Putamen (tissue), 1 donor: ENCODE results near the gene CTR9.

ENCODE experiments used
- DNase-seq: peaks from one replicate; pipeline ENCODE4 v3.0.0-alpha.2; 2016; ENCODE audit warnings: low spot score

CTR9 gene

DNA sequence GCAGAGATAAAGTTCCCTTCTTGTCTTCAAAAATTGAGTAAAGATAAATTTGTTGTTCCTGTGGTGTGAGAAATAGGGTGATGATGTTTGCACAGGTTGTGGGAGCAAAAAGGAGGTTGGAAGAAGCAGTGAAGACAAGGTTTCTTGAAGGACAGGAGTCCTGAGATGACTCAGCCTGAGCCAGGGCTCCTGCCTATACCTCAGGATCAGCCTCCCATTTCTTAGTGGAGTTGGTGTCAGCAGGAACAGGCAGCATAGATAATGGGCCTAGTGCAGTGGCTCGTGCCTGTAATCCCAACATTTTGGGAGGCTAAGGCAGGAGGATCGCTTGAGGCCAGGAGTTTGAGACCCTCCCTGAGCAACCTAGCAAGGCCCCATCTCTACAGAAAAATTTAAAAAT lies 29.0 kb downstream of the CTR9 start:
- no peak for DNase-seq

DNA sequence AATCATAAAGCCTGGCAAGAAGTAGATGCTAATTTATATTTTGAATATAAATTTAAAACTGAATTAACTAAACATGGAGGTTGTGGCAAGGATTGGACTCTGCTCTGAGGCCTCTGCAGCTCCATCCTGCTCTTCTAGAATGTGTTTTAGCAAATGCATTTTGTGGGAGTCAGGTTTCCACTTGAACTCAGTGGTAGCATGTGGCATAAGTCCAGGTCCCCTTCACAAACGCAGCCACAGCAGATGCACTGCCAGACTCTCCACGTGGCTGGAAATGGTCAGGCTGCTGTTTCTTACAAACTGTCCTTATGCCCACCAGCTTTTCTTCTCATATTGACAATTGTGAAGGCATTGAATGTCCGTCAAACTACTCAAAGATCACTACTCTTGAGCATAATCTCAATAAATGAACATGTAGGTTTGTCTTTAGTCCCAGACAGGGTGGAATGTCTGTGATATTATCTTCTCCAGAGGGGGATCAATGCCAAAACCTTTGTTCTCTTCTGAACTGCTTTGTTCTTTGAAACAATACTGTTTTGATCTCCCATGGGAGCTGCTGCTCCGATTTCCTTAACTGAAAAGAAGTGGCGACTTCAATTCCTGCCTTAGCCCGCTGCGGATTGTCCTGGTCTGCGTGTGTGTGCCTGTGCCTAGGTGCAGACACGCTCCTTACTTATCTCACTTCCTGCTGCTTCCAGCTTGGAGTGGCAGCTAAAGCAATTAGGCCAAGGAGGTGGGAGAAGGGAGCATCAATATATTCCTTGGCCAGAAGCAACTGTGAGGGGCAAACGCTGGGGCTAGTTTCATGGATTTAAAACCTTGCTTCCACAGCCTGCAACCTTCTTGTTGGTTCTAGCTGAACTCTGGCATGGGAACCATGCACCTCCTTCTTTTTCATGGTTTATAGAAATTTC lies 33.4 kb downstream of the CTR9 start:
- no peak for DNase-seq

DNA sequence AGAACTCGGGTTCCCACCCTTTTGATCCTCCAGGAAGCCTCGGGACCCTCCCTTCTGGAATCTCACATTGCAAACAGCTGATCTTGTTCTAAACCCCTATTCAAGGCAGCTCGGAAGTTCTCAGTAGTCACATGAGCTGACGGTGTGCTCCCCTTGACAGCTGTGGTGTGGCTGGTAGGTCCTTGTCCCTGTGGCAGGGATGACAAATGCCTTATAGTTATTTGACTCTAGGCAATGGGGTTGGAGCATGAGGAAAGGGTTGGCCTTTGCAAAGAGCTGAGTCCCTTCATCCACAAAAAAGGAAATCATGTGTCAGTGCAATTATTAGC lies 34.1 kb downstream of the CTR9 start:
- no peak for DNase-seq

DNA sequence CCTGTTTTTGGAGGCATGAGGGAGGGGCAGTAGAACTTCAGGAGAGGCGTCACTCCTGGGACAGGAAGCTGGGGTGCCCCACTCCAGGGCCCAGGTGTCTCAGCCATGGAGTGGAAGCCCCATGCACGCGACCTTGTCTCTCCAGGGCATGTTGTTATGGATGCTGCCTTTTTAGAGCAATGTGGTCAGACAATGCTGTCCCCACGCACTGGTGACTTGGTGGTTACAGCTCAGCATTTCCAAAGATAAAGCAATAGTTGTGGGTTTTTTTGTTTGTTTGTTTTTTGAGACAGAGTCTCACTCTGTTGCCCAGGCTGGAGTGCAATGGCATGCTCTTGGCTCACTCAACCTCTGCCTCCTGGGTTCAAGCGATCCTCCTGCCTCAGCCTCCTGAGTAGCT lies 35.4 kb downstream of the CTR9 start:
- no peak for DNase-seq

DNA sequence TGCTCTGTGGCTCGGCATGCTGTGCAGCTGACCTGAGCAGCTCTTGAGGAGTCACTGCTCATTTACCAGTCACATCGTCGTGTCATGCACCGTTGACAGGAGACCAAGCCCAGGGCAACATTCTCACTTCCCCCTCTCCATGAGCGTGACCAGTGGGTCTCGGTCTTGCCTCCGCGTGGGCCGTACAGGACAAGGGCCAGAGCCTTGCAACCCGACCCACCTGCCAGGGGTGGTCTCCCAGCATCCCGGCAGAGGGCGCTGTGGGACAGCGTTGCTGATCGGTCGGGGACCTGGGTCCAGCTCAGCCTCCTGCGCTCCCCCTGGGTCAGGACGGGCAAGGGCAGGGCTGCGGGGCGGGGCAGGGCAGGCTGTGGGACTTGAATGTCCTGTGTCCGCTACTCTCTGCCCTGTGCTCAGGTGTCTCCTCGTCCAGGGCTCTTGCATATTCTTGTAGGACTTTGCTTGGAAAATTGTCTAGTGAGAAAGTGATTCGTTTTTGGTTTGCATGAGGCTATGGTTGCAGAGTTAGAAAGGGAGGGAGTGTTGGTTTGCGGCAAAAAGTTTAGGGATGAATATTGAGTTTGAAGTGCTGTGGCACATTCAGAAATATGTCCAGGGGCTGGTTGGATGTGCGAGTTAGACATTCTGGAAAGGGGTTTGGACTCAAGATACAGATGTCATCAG lies 41.5 kb downstream of the CTR9 start:
- peak; percentile 42 for DNase-seq

DNA sequence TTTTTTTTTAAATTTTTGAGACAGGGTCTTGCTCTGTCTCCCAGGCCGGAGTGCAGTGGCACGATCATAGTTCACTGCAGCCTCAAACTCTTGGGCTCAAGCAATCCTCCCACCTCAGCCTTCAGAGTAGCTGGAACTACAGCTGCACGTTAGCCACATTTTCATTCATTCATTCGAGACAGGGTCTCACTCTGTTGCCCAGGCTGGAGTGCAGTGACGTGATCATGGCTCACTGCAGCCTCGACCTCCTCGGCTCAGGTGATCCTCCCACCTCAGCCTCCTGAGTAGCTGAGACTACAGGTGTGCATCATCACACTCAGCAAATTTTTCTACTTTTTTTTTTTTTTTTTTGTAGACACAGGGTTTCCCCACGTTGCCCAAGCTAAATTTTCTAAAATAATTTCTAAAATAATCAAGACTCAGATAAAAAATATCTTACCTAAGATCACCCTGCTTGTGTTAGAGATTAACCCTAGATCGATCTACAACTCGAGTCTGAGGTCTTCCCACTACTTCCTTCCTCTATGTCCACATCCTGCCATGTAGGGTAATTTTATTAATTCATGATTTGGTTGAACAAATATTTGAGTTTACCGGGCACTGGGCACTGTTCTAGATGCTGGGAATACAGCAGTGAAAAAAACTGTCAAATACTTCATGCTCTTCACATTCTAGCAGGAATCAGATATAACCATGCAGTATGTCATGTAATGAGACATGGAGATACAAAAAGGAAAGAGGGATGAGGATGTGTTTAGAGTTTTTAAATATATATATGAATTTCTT lies 42.6 kb downstream of the CTR9 start:
- no peak for DNase-seq

DNA sequence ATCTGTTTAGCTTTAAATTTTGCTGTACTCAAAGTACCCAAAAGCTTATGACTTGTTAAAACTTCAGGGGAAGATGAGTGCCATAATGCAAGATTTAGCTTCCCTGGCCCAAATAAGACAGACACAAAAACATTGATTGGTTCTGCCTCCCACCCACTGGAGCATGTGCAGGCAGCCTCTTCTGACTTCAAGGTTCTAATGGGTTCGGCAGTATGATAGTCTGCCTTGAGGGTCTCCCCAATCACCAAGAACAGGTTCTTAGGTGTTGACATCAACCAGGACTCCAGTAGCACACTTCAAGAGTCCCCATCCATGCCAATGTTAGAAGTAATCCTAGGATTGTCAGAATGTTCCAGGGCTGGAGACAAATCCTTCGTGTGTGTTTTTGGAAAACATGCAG lies 45.1 kb downstream of the CTR9 start:
- no peak for DNase-seq

DNA sequence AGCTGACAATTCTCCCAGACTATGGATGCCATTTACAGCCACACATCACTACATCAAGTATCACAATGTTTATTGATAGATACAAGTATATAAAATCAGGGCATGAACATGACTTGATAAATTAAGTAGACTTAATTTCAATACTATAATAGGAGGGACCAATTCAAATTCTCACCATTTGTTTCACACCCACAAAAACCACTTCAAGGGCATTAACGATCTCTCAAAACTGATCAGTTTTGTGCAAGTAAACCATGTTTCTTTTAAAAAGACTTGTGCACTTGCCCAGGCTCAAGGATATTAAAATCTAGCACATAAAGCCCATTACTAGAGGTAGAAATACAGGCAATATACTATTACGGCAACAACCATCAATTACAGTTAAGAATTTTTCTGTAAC lies 46.0 kb downstream of the CTR9 start:
- DNase-seq, result no peak

DNA sequence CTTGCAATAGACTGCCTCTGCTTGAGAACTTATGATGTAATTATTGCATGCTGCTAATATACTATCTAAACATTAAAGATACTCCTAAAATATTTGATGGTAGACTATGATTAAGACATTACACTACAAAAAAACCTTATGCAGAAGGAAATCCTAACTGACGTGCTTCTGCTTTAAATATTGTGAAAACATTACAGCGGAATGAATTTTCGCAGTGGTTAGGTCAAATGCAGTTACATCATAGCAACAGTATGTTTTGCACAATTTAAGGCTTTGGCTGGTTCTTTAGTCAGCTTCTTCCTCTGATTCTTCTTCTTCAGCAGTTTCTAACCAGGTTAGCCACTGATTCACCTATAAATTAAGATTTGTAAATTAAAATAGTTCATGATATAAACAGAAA lies 46.5 kb downstream of the CTR9 start:
- DNase-seq, result no peak

DNA sequence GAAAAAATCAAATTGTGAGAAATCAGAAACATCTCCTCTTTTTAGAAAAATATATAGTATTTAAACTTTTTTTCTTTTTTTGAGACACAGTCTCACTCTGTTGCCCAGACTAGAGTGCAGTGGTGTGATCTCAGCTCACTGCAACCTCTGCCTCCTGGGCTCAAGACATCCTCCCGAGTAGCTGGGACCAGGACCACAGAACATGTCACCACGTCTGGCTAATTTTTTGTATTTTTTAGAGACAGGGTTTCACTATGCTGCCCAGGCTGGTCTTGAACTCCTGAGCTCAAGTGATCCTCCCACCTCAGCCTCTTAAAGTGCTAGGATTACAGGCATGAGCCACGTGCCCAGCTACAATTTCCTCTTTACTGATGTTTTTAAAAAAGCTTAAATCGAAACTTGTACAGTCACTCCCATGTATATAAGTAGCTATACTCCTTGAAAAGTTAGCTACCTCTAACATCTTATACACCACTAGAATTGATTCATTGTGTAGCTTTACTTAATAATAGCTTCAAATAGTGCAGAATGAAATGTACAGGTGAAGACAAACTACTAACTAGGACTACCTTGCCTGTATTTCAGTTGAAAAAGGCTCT lies 47.4 kb downstream of the CTR9 start:
- DNase-seq, result no peak

DNA sequence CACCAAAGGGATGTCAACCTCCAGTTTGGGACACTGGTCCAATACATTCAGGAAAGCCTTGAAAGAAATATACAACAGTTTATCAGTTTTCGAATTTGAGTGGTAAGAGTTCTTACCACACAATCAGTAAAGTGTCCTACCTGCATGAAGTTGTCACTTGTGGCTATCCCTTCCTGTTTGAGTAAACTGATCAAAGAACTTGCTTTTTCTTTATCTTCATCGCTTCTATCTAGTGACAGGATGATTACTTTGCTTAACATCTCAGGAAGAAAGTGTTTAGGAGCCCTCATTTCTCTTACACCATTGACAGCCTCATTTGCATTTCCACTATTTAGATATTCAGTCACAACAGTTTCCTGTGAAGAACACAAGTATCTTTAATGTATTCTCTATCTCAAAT lies 49.2 kb downstream of the CTR9 start:
- DNase-seq, result no peak

DNA sequence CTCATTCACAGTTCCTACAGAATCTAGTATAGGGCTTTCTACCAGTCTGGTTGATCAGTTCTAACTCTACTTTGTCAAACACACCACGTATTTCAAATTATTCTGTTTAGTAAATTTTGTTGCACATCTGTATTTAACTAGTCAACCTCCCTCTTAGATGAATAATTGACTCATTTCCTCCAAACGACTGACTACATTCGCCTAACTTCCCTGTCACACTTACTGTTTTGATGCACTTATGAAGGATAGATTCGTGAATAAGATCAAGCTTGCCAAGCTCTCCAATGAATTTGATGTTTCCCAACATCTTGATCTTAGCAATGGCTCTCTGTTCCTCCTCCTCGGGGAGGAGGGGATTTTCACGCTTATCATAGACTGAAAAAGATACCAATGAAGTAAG lies 52.6 kb downstream of the CTR9 start:
- DNase-seq, result no peak

DNA sequence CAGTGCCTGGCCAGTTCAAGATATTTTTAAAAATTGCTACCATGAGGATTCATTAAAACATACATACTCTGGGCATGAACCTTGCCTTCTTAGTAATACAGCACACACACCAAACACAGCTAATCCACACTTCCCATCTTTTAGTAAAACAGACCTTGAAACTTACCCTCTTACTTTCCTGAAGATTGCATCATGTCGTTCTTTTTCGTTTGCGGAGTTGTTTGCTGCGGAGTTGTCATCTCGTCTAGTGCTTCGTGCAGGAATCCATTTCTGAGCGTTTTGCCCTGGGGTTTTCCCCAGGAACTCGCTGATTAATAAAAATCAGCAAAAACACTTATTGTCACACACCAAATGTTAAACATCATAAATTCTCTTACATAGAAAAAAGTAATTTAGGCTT lies 54.7 kb downstream of the CTR9 start:
- no peak for DNase-seq

DNA sequence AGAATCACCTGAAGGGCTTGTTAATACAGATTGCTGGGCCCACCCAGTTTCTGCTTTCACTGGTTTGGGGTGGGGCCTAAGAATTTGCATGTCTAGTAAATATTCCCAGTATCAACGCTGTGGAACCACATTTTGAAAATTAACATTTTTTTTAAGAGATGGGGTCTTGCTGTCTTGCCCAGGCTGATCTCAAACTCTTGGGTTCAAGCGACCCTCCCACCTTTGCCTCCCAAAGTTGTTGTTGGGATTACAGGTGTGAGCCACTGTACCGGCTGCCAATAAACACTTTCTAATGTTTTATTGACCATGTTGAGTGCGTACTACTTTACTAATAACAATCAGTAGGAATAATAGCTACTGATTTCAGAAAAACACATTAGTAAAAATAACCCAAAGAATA lies 55.2 kb downstream of the CTR9 start:
- no peak for DNase-seq

DNA sequence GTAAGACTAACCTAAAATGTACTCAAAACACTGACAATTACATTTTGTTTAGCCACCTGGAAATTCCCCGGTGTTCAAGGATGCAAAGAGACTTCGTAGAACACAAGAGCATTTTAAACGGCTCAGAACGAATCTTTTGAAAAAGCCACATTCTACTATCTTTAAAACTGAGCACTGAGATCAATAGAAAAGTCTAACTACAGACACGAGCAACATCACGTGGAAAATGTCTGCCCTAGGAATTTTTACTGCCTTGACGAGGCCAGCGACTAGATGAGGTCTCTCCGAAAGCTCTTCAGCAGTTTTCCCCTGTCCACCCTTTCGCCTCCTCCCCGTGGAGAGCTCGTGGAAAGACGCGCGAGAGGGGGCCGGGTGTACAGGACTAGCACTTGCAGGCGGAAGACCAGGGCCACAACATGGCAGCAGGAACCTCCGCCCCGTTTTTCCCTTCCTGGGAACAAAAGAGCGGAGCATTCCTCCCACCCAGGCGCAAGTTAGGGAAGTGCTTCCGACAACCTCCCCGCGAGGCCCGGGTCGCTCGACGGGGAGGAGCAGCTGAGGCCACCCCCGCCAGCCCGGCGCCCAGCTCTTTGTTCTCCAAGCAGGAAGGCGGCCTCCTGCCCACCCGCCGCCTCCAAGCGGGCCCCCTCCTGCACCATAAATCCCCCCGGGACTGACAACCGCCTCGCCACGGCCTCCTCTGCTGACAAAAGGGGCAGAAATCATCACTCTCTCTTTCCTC lies 56.6 kb downstream of the CTR9 start:
- DNase-seq, result peak; percentile 71

DNA sequence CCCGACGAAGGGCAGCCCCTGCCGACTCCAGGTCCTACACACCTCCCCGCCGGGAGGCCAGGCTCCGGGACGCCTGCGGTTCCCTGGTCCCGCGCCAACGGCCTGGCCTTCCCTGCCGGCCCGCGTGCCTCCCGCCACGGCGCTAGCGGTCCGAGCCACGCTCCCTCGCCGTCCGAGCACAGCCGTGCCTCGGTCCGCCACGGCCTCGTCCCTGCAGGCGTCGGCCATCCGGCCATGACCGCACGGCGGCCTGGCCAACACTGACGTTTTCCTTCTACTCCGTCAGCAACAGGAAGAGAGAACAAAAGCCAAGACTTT lies 57.1 kb downstream of the CTR9 start:
- DNase-seq, result no peak

DNA sequence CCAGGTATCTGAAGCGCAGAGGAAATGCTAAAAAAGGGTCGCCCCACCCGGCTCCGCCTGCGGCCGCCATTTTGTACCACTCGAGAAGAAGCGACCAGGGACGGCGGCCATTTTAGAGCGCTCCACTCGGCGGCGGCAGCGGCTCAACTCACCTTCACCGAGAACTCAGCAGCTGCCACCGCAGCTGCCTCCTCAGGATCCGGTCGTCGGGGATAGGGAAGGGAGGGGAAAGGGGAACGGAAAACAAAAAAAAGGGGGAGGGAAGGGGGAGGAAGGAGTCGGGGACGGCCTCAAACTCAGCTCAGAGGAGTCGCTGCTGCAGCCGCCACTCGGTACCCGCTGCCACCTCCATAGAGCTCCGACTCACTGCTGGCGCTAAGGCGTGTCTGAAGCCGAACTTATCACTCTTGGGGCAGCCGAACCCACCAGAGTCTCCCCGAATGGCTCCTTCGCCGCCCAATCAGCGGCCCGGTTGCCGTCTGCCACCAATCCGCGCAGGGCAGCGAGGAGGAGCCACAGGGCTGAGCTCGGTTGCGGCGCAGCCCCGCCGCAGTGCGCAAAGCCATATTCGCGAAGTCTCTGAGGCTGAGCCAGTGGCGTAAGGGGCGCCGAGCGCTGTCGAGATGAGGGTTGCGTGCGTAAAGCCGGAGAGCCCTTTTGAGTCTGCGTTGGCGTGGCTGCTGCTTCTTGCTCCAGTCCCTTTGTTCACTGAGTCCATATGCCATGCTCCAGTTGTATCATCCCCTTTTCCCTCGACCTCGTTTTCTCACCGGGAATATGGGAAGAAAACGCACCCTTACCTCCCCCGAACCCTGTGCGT lies 57.7 kb downstream of the CTR9 start, which contains the start of gene EIF4G2:
EIF4G2 (minus strand) TSS at position 374 of the 820 bp plus-strand sequence.
- DNase-seq, result peak; percentile 100

DNA sequence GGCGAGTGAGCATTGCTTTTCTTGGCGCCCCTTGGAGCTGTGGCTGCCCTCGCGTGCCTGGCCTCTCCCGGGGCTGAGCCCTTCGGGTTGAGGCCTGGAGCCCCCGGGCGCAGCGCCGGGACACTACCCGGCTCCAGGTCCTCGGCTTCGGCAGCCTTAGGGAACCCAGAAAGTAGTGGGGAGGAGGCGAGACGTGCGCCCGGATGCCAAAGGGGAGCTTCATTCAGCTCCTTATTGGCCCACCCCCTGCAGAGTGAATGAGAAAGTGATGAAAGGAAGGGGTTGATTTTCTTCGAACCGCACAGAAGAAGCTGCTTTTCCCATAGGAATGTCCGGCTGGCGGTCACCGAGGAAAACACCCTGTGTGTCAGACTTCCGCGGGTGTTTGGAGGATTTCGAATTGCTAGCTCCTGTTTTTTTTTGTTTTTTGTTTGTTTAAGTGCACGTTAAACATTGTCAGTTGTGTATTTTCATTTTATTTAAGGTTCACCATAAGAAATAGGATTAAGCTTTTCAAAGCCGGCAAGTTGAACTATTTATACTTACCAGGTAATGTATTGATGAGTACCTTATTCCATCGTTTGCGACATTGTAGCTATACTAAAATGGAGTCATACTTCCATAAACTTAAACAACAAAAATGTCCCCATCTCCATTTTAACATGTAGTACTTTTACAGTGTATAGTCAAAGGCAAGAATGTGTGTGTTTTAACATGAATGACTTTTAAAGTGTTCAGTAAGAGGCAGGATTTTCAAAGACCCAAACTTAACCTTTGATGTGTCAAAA lies 58.5 kb downstream of the CTR9 start:
- DNase-seq, result no peak

DNA sequence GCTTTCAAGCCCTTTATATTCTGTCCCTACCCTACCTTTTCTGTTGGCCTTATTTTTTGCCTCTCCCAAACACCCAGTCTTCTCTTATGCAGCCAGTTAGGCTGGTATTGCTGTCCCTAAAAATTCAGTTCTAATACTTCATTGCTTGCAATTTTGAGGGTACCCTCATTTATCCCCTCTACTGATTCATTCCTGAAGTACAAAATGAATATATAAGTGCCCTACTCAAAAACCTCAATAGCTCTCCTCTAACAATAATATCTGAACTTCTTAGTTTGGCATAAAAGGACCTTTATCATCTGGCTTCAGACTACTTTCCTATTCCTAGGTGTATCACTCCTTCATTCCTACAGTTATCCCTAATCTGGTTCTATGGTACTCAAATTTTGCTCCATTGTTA lies 62.9 kb downstream of the CTR9 start:
- DNase-seq, result no peak

DNA sequence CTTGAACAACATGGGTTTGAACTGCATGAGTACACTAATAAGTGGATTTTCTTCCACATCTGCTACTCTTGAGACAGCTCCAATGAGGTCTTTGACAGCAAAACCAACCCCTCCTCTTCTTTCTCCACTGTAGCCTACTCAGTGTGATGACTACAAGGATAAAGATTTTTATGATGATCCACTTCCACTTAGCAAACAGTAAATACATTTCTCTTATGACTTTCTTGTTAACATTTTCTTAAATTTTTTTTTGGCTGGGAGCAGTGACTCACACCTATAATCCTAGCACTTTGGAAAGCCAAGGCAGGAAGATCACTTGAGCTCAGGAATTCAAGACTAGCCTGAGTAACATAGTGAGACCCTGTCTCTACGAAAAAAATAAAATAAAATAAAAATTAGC lies 67.5 kb downstream of the CTR9 start:
- DNase-seq, result no peak
